OCI-LY1 (cell line): ENCODE results near the gene ROR2.
"Not testable (repeated sequence)": the region's sequence is repeated elsewhere in the genome, so short reads cannot be mapped to it uniquely, and the experiment has no call there.

ENCODE experiments used
- H2AFZ ChIP-seq: fragments of 200-600 bp; sonication (generic), shearing (Covaris generic); 2 replicates; pipeline ENCODE4 v1.6.0; 2014; ENCODE audit warnings: antibody characterized with exemption, mild to moderate bottlenecking, low read length
- H3F3A ChIP-seq: fragments of 200-600 bp; sonication (generic), shearing (Covaris generic); 2 replicates; pipeline ENCODE4 v1.6.0; 2014; ENCODE audit warnings: mild to moderate bottlenecking, antibody characterized with exemption, low read length, moderate library complexity; ENCODE audit not compliant: insufficient read depth
- H3K27ac ChIP-seq: fragments of 200-600 bp; sonication (generic); 2 replicates; pipeline ENCODE4 v1.5.1; 2014; ENCODE audit warnings: low read length, mixed run types, mild to moderate bottlenecking, low read depth; ENCODE audit not compliant: poor library complexity, severe bottlenecking
- H3K27me3 ChIP-seq: fragments of 200-600 bp; sonication (generic); 2 replicates; pipeline ENCODE4 v1.6.0; 2014; ENCODE audit warnings: antibody characterized with exemption, mild to moderate bottlenecking, low read length, moderate library complexity; ENCODE audit not compliant: insufficient read depth
- H3K36me3 ChIP-seq: fragments of 200-600 bp; sonication (generic); 2 replicates; pipeline ENCODE4 v1.6.1; 2014; ENCODE audit warnings: mild to moderate bottlenecking, antibody characterized with exemption, low read length, moderate library complexity, mixed read lengths; ENCODE audit not compliant: insufficient read depth
- H3K4me1 ChIP-seq: fragments of 200-600 bp; sonication (generic); 2 replicates; pipeline ENCODE4 v1.5.1; 2014; ENCODE audit warnings: mild to moderate bottlenecking, low read length, moderate library complexity; ENCODE audit not compliant: insufficient read depth, severe bottlenecking
- H3K4me2 ChIP-seq: fragments of 200-600 bp; sonication (generic), shearing (Covaris generic); 2 replicates; pipeline ENCODE4 v1.6.1; 2014; ENCODE audit warnings: low read length
- H3K4me3 ChIP-seq: fragments of 200-600 bp; sonication (generic); 2 replicates; pipeline ENCODE4 v1.5.1; 2014; ENCODE audit warnings: low read length, low read depth, mild to moderate bottlenecking, mixed read lengths; ENCODE audit not compliant: poor library complexity, severe bottlenecking
- H3K79me2 ChIP-seq: fragments of 200-600 bp; shearing (Covaris generic); 2 replicates; pipeline ENCODE4 v1.6.1; 2016; ENCODE audit warnings: mixed run types, low read length, mixed read lengths; ENCODE audit not compliant: insufficient read depth
- H3K9ac ChIP-seq: fragments of 200-600 bp; sonication (generic), shearing (Covaris generic); 2 replicates; pipeline ENCODE4 v1.6.1; 2014; ENCODE audit warnings: mild to moderate bottlenecking, low read length, mixed read lengths
- H3K9me2 ChIP-seq: fragments of 200-600 bp; sonication (generic), shearing (Covaris generic); 2 replicates; pipeline ENCODE4 v1.6.1; 2014; ENCODE audit warnings: low read depth, mild to moderate bottlenecking, low read length, mixed read lengths
- H3K9me3 ChIP-seq: fragments of 200-600 bp; shearing (Covaris generic); 2 replicates; pipeline ENCODE4 v1.6.1; 2014; ENCODE audit warnings: low read length, mixed read lengths
- H4K20me1 ChIP-seq: fragments of 200-600 bp; sonication (generic), shearing (Covaris generic); 2 replicates; pipeline ENCODE4 v1.6.0; 2016; ENCODE audit warnings: mild to moderate bottlenecking, low read length; ENCODE audit not compliant: insufficient read depth
- CTCF ChIP-seq: fragments of 200-600 bp; sonication (generic), shearing (Covaris generic); IDR thresholded peaks from 2 replicates; pipeline ENCODE4 v1.5.1; 2017; ENCODE audit warnings: mild to moderate bottlenecking, antibody characterized with exemption, low read length, moderate library complexity, mixed read lengths
- EZH2 ChIP-seq: fragments of 200-600 bp; sonication (generic), shearing (Covaris generic); IDR thresholded peaks from 2 replicates; pipeline ENCODE4 v1.8.0; 2017; ENCODE audit warnings: borderline replicate concordance, mixed run types, mild to moderate bottlenecking, antibody characterized with exemption, low read length, moderate library complexity, mixed read lengths

ROR2 gene

GRCh38 chr9:91541734-91542133 is 408.3 kb downstream of the ROR2 start:
- Histone ChIP-seq H3K9ac (no peak overlapping the region), H3K9me2 (no peaks in the 10 kb centered on the region), H4K20me1 (no peaks in the 10 kb centered on the region), H2AFZ (no peak overlapping the region), H3K4me3 (no peak overlapping the region), H3K79me2 (no peaks in the 10 kb centered on the region), H3K36me3 (no peaks in the 10 kb centered on the region), H3K4me1 (no peaks in the 10 kb centered on the region), H3F3A (no peaks in the 10 kb centered on the region), H3K27ac (no peak overlapping the region), H3K27me3 (no peaks in the 10 kb centered on the region), H3K4me2 (no peak overlapping the region), H3K9me3 (no peaks in the 10 kb centered on the region)
- TF ChIP-seq CTCF (no peak), EZH2 (no peak)

- H3F3A ChIP-seq, H3K4me3 ChIP-seq, H3K4me2 ChIP-seq, H3K27ac ChIP-seq, H3K9ac ChIP-seq, H3K36me3 ChIP-seq, H3K27me3 ChIP-seq, H3K9me2 ChIP-seq, H4K20me1 ChIP-seq, H2AFZ ChIP-seq, H3K9me3 ChIP-seq, H3K4me1 ChIP-seq, H3K79me2 ChIP-seq: not testable (repeated sequence)
These were observed 409.5 kb downstream of the ROR2 start for GRCh38 chr9:91540506-91540905.

GRCh38 chr9:91536211-91536691 is 413.8 kb downstream of the ROR2 start:
- H3K27ac ChIP-seq = no peak overlapping the region

More at GRCh38 chr9:91536211-91536691, 413.8 kb downstream of the ROR2 start:
- Histone ChIP-seq H3K9ac (no peak overlapping the region), H3K9me3 (no peaks in the 10 kb centered on the region), H3K4me2 (no peak overlapping the region), H3K4me1 (no peaks in the 10 kb centered on the region), H2AFZ (no peak overlapping the region), H3F3A (no peaks in the 10 kb centered on the region), H3K4me3 (no peak overlapping the region), H3K9me2 (no peaks in the 10 kb centered on the region), H4K20me1 (no peaks in the 10 kb centered on the region), H3K36me3 (no peaks in the 10 kb centered on the region), H3K79me2 (no peaks in the 10 kb centered on the region), H3K27me3 (no peaks in the 10 kb centered on the region)
- TF ChIP-seq CTCF = no peak
- no peak for TF ChIP-seq EZH2
